HCT116 (cell line): Measurements from ENCODE around the gene INTS1. TPM values are rescaled to one million over a fixed set of nuclear protein-coding genes. Genes with fewer than 3 reads are reported as not detected.

ENCODE experiments used
- ATAC-seq: fragments of 200-7000 bp; cut with Tn5 transposase; 2 replicates; pipeline ENCODE4 v1.9.1; 2020; ENCODE audit warnings: mild to moderate bottlenecking, moderate library complexity
- BruUV-seq: library from RNA; stranded (reverse); fragments of 400-500 nt; replicated peaks from 2 replicates; lab custom pipeline; 2021; lab: Mats Ljungman, UMichigan
- CTCF ChIA-PET: fragments of 300-600 bp; sonication (Branson Sonifier 250); formaldehyde crosslinking; loops from one replicate; lab custom pipeline; 2021; ENCODE audit warnings: antibody characterized with exemption; lab: Charles Lee
- POLR2A ChIA-PET: fragments of 300-600, 350-600 bp; sonication (Branson Sonifier 250); formaldehyde crosslinking; loops from one replicate; lab custom pipeline; 2021; ENCODE audit warnings: antibody characterized with exemption; lab: Charles Lee
- RAD21 ChIA-PET, 2 experiments: fragments of 300-600 bp; sonication (Branson Sonifier 250); formaldehyde crosslinking; loops; one replicate each; lab custom pipeline; 2023; ENCODE audit warnings: low total read pairs in 2 of 2; ENCODE audit not compliant: uncharacterized antibody in 2 of 2, unreplicated experiment in 2 of 2, low non-redundant PET in 1 of 2; lab: Charles Lee
- DNase-seq: peaks from one replicate; pipeline ENCODE4 v3.0.0-alpha.2; 2010; ENCODE audit warnings: low read depth, low spot score
- H2AFZ ChIP-seq: fragments of 200-600 bp; shearing (Covaris generic), sonication (generic); 2 replicates; pipeline ENCODE4 v1.6.1; 2017; ENCODE audit warnings: low read depth, mixed run types, mixed read lengths, antibody characterized with exemption, low read length; ENCODE audit not compliant: poor library complexity, severe bottlenecking
- H3K27ac ChIP-seq: 2 replicates; pipeline ENCODE4 v1.5.1; 2012; ENCODE audit warnings: low read depth, low read length
- H3K27me3 ChIP-seq: fragments of 200-600 bp; sonication (generic); 2 replicates; pipeline ENCODE4 v1.6.1; 2016; ENCODE audit warnings: mixed run types, low read length, mixed read lengths; ENCODE audit not compliant: insufficient read depth
- H3K36me3 ChIP-seq, 2 experiments: fragments of 200-500 bp in 1 of 2; fragments of 200-600 bp in 1 of 2; sonication (Bioruptor generic) in 1 of 2; sonication (generic) in 1 of 2; 2 replicates each; pipeline versions ENCODE4 v1.5.1 to v1.6.1; 2014 to 2016; ENCODE audit warnings: low read length in 2 of 2, inconsistent platforms in 1 of 2, mixed read lengths in 1 of 2, mixed run types in 1 of 2; ENCODE audit not compliant: insufficient read depth in 2 of 2, control insufficient read depth in 1 of 2
- H3K4me1 ChIP-seq, 2 experiments: fragments of 200-600 bp in 1 of 2; sonication (generic) in 1 of 2; 2 replicates each; pipeline versions ENCODE4 v1.5.1 to v1.6.1; 2012 to 2017; ENCODE audit warnings: low read length in 2 of 2, inconsistent platforms in 1 of 2, mild to moderate bottlenecking in 1 of 2, mixed read lengths in 1 of 2, mixed run types in 1 of 2, moderate library complexity in 1 of 2; ENCODE audit not compliant: insufficient read depth in 2 of 2, control insufficient read depth in 1 of 2
- H3K4me2 ChIP-seq: fragments of 200-600 bp; sonication (generic); 2 replicates; pipeline ENCODE4 v1.6.1; 2017; ENCODE audit warnings: mixed run types, low read length, mixed read lengths
- H3K4me3 ChIP-seq, 2 experiments: fragments of 200-600 bp in 1 of 2; sonication (generic) in 1 of 2; replicated peaks in 1 of 2; 2 replicates each; pipeline ENCODE4 v1.5.1; 2011 to 2016; ENCODE audit warnings: low read length in 2 of 2, control low read depth in 1 of 2, low read depth in 1 of 2, mild to moderate bottlenecking in 1 of 2, mixed read lengths in 1 of 2, mixed run types in 1 of 2
- H3K79me2 ChIP-seq: fragments of 200-600 bp; sonication (generic); 2 replicates; pipeline ENCODE4 v1.6.1; 2017; ENCODE audit warnings: mild to moderate bottlenecking, mixed run types, low read length, moderate library complexity, mixed read lengths; ENCODE audit not compliant: insufficient read depth
- H3K9ac ChIP-seq: fragments of 200-600 bp; sonication (generic); 2 replicates; pipeline ENCODE4 v1.6.1; 2016; ENCODE audit warnings: low read length, mixed read lengths
- H3K9me2 ChIP-seq: fragments of 200-600 bp; sonication (generic), shearing (Covaris generic); 2 replicates; pipeline ENCODE4 v1.6.1; 2017; ENCODE audit warnings: mixed run types, mild to moderate bottlenecking, moderate library complexity; ENCODE audit not compliant: insufficient read depth
- H3K9me3 ChIP-seq, 2 experiments: fragments of 200-500 bp in 1 of 2; fragments of 200-600 bp in 1 of 2; sonication (Bioruptor generic) in 1 of 2; sonication (generic) in 1 of 2; 2 replicates each; pipeline ENCODE4 v1.6.1; 2014 to 2017; ENCODE audit warnings: low read length in 2 of 2, mixed read lengths in 2 of 2, inconsistent platforms in 1 of 2, low read depth in 1 of 2, mild to moderate bottlenecking in 1 of 2, mixed run types in 1 of 2, moderate library complexity in 1 of 2; ENCODE audit not compliant: control insufficient read depth in 1 of 2, insufficient read depth in 1 of 2
- H4K20me1 ChIP-seq: fragments of 200-600 bp; sonication (generic), shearing (Covaris generic); 2 replicates; pipeline ENCODE4 v1.6.1; 2017; ENCODE audit warnings: mixed run types, mild to moderate bottlenecking, moderate library complexity; ENCODE audit not compliant: insufficient read depth
- CBX3 ChIP-seq: IDR thresholded peaks from 2 replicates; pipeline ENCODE4 v1.6.1; 2012; ENCODE audit warnings: low read depth
- EGR1 ChIP-seq: IDR thresholded peaks from 2 replicates; pipeline ENCODE4 v1.6.1; 2012; ENCODE audit warnings: low read depth
- EZH2 ChIP-seq: fragments of 200-600 bp; sonication (generic); IDR thresholded peaks from 2 replicates; pipeline ENCODE4 v1.6.1; 2017; ENCODE audit warnings: antibody characterized with exemption, mixed run types
- EZH2phosphoT487 ChIP-seq: fragments of 200-600 bp; IDR thresholded peaks from 2 replicates; pipeline ENCODE4 v1.6.1; 2018; ENCODE audit warnings: antibody characterized with exemption, borderline replicate concordance
- FOSL1 ChIP-seq: IDR thresholded peaks from 2 replicates; pipeline ENCODE4 v1.6.1; 2012; ENCODE audit warnings: low read depth
- JUND ChIP-seq: IDR thresholded peaks from 2 replicates; pipeline ENCODE4 v1.6.1; 2012
- POLR2AphosphoS5 ChIP-seq: IDR thresholded peaks from 2 replicates; pipeline ENCODE4 v1.6.1; 2011; ENCODE audit warnings: mild to moderate bottlenecking, low read depth, low read length, moderate library complexity
- RAD21 ChIP-seq: IDR thresholded peaks from 2 replicates; pipeline ENCODE4 v1.6.1; 2012; ENCODE audit warnings: low read depth, mild to moderate bottlenecking
- SP1 ChIP-seq: IDR thresholded peaks from 2 replicates; pipeline ENCODE4 v1.6.1; 2012; ENCODE audit warnings: low read depth
- SRF ChIP-seq: IDR thresholded peaks from 2 replicates; pipeline ENCODE4 v1.6.1; 2012; ENCODE audit warnings: low read depth
- TCF7L2 ChIP-seq: IDR thresholded peaks from 2 replicates; pipeline ENCODE4 v1.7.0; 2011; ENCODE audit warnings: borderline replicate concordance, inconsistent platforms; ENCODE audit not compliant: insufficient read depth, insufficient read length; ENCODE audit errors: extremely low read depth
- YY1 ChIP-seq: IDR thresholded peaks from 2 replicates; pipeline ENCODE4 v1.6.1; 2011; ENCODE audit warnings: low read length, low read depth, moderate library complexity, mild to moderate bottlenecking; ENCODE audit not compliant: insufficient replicate concordance; ENCODE audit errors: extremely low read depth
- ZFX ChIP-seq: fragments of 450-650 bp; IDR thresholded peaks from 2 replicates; pipeline ENCODE4 v1.6.1; 2017
- intact Hi-C: fragments of 100-400 bp; cut with micrococcal nuclease; formaldehyde crosslinking; loops from 2 replicates; pipeline ENCODE4 v1.10.0; 2022
- total RNA-seq: library from RNA; stranded (reverse); gene quantifications from one replicate; pipeline ENCODE4 v1.2.1, GENCODE V29; 2021; ENCODE audit not compliant: unreplicated experiment
- TF ChIP-seq, protein P1 (sequence below): IDR thresholded peaks from 2 replicates; pipeline ENCODE4 v1.6.1; 2012; ENCODE audit warnings: low read depth
- TF ChIP-seq, protein P2 (sequence below): IDR thresholded peaks from 2 replicates; pipeline ENCODE4 v1.6.1; 2011; ENCODE audit warnings: mild to moderate bottlenecking, low read length, moderate library complexity; ENCODE audit not compliant: insufficient replicate concordance; ENCODE audit errors: extremely low read depth

Gene INTS1
- total RNA-seq, 1 experiment from 2014 or later = 167 TPM

DNA sequence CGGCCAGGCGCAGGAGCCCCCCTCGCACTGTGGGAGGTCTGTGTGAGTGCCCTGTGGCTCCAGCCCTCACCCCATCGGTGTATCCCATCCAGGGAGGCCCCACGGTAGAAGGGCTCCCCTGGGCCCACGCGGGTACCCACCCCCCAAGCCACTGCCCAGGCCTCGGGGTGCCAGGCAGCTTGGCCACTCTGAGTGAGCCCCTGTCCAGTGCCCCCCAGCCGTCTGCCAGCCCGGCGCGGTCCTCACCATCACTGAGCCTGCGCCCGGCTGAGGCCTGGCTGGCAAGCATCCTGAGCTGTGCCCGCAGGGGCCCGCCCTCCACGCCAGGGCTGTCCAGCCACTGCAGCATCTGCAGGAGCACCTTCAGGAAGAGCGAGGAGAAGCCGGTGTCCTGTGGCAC is 25.7 kb downstream of the INTS1 start:
- no TSS peak for BruUV-seq
- H4K20me1 ChIP-seq = no peaks in the 10 kb centered on the region
- no peak overlapping the region for H3K4me2 ChIP-seq
- DNase-seq (no peak), ATAC-seq (no peak)
- no peaks in the 10 kb centered on the region for H3K79me2 ChIP-seq
- CTCF ChIA-PET = no interaction called here
- RAD21 ChIA-PET = no interaction called here
- H3K27me3 ChIP-seq = no peaks in the 10 kb centered on the region
- H3K9me2 ChIP-seq = no peaks in the 10 kb centered on the region
- no peaks in the 10 kb centered on the region for H3K9me3 ChIP-seq
- intact Hi-C loops = no loop called here
- no peak overlapping the region for H3K4me3 ChIP-seq
- no peak overlapping the region for H2AFZ ChIP-seq
- TF ChIP-seq EGR1 (no peak), YY1 (no peak), ZFX (no peak), SP1 (no peak), EZH2 (no peak)
- POLR2A ChIA-PET = no interaction called here
- H3K36me3 ChIP-seq = peaks cover 0 to 37% of the 10 kb centered on the region in 2 experiments; a peak in 3 of 4 replicates
- peaks cover 3 to 13% of the 10 kb centered on the region in 2 experiments; a peak in 3 of 4 replicates for H3K4me1 ChIP-seq
- no peak overlapping the region for H3K27ac ChIP-seq
- H3K9ac ChIP-seq = no peak overlapping the region

DNA sequence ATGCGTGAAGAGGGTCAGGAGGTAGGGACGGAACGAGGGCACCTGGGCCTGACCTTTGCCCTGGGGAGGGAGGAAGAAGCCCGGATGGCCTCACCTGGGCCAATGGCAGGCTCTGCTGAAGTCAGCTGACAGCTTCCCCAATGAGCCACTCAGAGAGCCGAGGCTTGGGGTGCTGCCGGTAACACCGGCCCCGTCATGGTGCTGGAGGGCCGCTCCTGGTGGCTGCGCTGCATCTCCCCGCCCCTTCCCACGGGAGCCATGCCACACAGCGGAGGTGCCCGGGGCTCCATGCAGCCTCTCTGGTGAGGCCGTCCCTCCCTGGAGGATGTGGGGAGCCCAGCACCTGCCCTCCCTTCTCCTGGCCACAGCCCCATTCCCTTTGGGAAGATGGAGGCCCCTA is 27.3 kb downstream of the INTS1 start:
- RAD21 ChIA-PET = no interaction called here
- ATAC-seq (no peak), DNase-seq (no peak)

More for the DNA sequence above, 27.3 kb downstream of the INTS1 start:
- Histone ChIP-seq H3K4me3 (no peak overlapping the region), H3K4me1 (peaks cover 3 to 13% of the 10 kb centered on the region in 2 experiments; a peak in 3 of 4 replicates), H3K4me2 (no peak overlapping the region), H3K9me3 (no peaks in the 10 kb centered on the region), H3K27me3 (no peaks in the 10 kb centered on the region), H2AFZ (no peak overlapping the region), H4K20me1 (no peaks in the 10 kb centered on the region), H3K9me2 (no peaks in the 10 kb centered on the region), H3K27ac (no peak overlapping the region), H3K9ac (no peak overlapping the region), H3K36me3 (peaks cover 2 to 30% of the 10 kb centered on the region in 2 experiments), H3K79me2 (no peaks in the 10 kb centered on the region)
- ChIA-PET CTCF (no interaction called here), POLR2A (no interaction called here)
- intact Hi-C loops = no loop called here
- TF ChIP-seq YY1 (no peak), FOSL1 (no peak), EZH2phosphoT487 (no peak), EGR1 (no peak), TCF7L2 (no peak), POLR2AphosphoS5 (no peak), JUND (no peak), CBX3 (no peak), SRF (no peak), RAD21 (no peak)
- TF ChIP-seq, protein P1, sequence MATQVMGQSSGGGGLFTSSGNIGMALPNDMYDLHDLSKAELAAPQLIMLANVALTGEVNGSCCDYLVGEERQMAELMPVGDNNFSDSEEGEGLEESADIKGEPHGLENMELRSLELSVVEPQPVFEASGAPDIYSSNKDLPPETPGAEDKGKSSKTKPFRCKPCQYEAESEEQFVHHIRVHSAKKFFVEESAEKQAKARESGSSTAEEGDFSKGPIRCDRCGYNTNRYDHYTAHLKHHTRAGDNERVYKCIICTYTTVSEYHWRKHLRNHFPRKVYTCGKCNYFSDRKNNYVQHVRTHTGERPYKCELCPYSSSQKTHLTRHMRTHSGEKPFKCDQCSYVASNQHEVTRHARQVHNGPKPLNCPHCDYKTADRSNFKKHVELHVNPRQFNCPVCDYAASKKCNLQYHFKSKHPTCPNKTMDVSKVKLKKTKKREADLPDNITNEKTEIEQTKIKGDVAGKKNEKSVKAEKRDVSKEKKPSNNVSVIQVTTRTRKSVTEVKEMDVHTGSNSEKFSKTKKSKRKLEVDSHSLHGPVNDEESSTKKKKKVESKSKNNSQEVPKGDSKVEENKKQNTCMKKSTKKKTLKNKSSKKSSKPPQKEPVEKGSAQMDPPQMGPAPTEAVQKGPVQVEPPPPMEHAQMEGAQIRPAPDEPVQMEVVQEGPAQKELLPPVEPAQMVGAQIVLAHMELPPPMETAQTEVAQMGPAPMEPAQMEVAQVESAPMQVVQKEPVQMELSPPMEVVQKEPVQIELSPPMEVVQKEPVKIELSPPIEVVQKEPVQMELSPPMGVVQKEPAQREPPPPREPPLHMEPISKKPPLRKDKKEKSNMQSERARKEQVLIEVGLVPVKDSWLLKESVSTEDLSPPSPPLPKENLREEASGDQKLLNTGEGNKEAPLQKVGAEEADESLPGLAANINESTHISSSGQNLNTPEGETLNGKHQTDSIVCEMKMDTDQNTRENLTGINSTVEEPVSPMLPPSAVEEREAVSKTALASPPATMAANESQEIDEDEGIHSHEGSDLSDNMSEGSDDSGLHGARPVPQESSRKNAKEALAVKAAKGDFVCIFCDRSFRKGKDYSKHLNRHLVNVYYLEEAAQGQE = no peak
- TF ChIP-seq, protein P2, sequence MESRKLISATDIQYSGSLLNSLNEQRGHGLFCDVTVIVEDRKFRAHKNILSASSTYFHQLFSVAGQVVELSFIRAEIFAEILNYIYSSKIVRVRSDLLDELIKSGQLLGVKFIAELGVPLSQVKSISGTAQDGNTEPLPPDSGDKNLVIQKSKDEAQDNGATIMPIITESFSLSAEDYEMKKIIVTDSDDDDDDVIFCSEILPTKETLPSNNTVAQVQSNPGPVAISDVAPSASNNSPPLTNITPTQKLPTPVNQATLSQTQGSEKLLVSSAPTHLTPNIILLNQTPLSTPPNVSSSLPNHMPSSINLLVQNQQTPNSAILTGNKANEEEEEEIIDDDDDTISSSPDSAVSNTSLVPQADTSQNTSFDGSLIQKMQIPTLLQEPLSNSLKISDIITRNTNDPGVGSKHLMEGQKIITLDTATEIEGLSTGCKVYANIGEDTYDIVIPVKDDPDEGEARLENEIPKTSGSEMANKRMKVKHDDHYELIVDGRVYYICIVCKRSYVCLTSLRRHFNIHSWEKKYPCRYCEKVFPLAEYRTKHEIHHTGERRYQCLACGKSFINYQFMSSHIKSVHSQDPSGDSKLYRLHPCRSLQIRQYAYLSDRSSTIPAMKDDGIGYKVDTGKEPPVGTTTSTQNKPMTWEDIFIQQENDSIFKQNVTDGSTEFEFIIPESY = no peak
- no TSS peak for BruUV-seq
